Tibial artery (tissue), 4 donors: ENCODE data around the gene PRMT2.

Source experiments
- DNase-seq, 2 donors: peaks; one replicate each; pipeline ENCODE4 v3.0.0-alpha.2; 2019
- H3K27ac ChIP-seq, 2 donors: fragments of 200-600 bp; sonication (generic) in 1 of 2; 1 replicate in 1 of 2; 2 replicates in 1 of 2; pipeline ENCODE4 v1.5.1; 2018 to 2019; ENCODE audit warnings: mild to moderate bottlenecking in 1 of 2
- H3K27me3 ChIP-seq, 2 donors: fragments of 200-600 bp; sonication (generic) in 1 of 2; one replicate each; pipeline versions ENCODE4 v1.5.1 to v1.6.0; 2016 to 2019
- H3K36me3 ChIP-seq, 3 donors: fragments of 200-600 bp; sonication (generic) in 2 of 3; one replicate each; pipeline ENCODE4 v1.5.1; 2016 to 2019; ENCODE audit warnings: mild to moderate bottlenecking in 2 of 3
- H3K4me1 ChIP-seq, 4 donors: fragments of 200-600 bp; sonication (generic) in 2 of 4; 1 replicate in 3 of 4; 2 replicates in 1 of 4; pipeline ENCODE4 v1.5.1; 2016 to 2019
- H3K4me3 ChIP-seq, 2 donors: fragments of 200-600 bp; sonication (generic) in 1 of 2; 1 replicate in 1 of 2; 2 replicates in 1 of 2; pipeline ENCODE4 v1.5.1; 2018 to 2019; ENCODE audit warnings: mild to moderate bottlenecking in 2 of 2
- H3K9me3 ChIP-seq, 3 donors: fragments of 200-600 bp; sonication (generic) in 1 of 3; one replicate each; pipeline ENCODE4 v1.5.1; 2016 to 2019
- intact Hi-C: fragments of 100-400 bp; cut with DNase I; formaldehyde crosslinking; loops from one replicate; pipeline ENCODE4 v1.15.0; 2023; ENCODE audit warnings: low total_unique reads
- TF ChIP-seq, protein P1 (sequence below), 2 experiments: fragments of 200-600 bp in 1 of 2; fragments of 450-650 bp in 1 of 2; IDR thresholded peaks; one replicate each; pipeline ENCODE4 v1.5.1; 2017 to 2019; ENCODE audit warnings: antibody characterized with exemption in 2 of 2, mild to moderate bottlenecking in 1 of 2, moderate library complexity in 1 of 2

The PRMT2 gene

DNA sequence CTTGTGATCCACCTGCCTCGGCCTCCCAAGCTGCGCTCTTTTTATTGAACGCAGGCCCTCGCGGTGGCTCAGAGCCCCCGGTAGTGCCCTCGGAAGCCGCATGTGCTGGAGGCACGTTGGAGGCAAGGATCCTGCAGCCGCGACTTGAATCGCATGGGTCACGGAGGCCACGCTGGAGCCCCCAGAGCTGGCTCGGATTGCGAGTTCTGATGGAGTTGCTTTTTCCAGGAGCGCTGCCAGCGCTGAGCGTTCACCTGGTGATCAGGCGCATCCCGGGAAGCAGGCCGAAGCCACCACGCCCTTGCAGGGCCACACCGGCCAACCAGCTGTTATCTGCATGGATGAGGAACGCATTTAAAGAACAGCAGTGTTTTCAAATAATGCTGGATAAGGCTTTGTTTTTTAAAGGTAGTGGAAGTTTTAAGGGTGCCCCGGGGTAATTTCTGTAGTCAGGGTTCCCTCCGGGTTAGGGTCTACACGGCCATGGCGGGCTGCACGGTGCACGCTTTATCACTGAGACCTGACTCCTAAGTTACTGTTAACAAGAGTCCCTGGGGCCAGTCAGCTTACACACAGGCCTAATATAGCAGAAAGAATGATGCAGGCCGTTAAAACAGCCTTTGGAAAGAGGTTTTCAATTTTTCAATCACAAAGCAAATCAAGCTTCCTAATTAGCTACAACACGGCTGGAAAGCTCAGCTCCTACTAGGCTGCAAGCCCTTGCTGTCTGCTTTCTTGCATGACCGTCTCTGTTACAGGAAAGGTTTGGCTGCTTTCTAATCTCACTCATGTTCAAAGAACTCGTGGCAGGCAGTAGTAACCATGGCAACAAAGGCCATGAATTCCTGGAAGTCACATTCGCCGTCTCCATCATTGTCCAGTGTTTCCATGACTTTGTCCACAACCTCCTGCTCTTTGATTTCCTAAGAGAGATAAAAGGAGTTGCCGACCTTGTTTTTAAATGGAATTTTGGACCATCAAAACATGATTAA lies 36.6 kb upstream of the PRMT2 start:
- H3K4me1 ChIP-seq, result peaks cover 0 to 10% (median 2%) of the 10 kb centered on the region in 4 donors
- intact Hi-C loops, result no loop called here
- H3K4me3 ChIP-seq, result no peak overlapping the region
- H3K9me3 ChIP-seq, result peaks cover 0 to 11% (median 0%) of the 10 kb centered on the region in 3 donors
- H3K27me3 ChIP-seq, result peaks cover 0 to 4% of the 10 kb centered on the region in 2 donors
- no peak overlapping the region for H3K27ac ChIP-seq
- DNase-seq, result no peak
- no peaks in the 10 kb centered on the region for H3K36me3 ChIP-seq
- TF ChIP-seq, protein P1, sequence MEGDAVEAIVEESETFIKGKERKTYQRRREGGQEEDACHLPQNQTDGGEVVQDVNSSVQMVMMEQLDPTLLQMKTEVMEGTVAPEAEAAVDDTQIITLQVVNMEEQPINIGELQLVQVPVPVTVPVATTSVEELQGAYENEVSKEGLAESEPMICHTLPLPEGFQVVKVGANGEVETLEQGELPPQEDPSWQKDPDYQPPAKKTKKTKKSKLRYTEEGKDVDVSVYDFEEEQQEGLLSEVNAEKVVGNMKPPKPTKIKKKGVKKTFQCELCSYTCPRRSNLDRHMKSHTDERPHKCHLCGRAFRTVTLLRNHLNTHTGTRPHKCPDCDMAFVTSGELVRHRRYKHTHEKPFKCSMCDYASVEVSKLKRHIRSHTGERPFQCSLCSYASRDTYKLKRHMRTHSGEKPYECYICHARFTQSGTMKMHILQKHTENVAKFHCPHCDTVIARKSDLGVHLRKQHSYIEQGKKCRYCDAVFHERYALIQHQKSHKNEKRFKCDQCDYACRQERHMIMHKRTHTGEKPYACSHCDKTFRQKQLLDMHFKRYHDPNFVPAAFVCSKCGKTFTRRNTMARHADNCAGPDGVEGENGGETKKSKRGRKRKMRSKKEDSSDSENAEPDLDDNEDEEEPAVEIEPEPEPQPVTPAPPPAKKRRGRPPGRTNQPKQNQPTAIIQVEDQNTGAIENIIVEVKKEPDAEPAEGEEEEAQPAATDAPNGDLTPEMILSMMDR (IDR thresholded peaks at IDR 0.05), result no peak

DNA sequence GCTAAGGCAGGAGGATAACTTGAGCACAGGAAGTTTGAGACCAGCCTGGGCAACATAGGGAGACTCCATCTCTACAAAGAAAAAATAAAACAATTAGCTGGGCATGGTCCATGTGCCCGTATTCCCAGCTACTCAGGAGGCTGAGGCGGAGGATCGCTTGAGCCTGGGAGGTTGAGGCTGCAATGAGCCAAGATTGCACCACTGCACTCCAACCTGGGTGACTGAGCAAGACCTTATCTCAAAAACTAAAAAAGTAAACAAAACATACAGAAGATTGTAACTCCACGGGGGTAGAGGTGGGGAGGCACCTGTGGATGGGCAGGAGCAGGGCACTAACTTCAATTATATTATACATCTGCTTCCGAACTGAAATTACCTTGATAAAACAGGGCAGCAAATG lies 35.2 kb upstream of the PRMT2 start:
- no peak overlapping the region for H3K4me3 ChIP-seq
- H3K36me3 ChIP-seq, result no peaks in the 10 kb centered on the region
- H3K9me3 ChIP-seq, result no peaks in the 10 kb centered on the region
- peaks cover 0 to 4% of the 10 kb centered on the region in 2 donors for H3K27me3 ChIP-seq
- H3K27ac ChIP-seq, result no peak overlapping the region
- peaks cover 0 to 10% (median 2%) of the 10 kb centered on the region in 4 donors for H3K4me1 ChIP-seq
- TF ChIP-seq, protein P1 (IDR thresholded peaks at IDR 0.05), result no peak
- intact Hi-C loops, result no loop called here
- no peak for DNase-seq

DNA sequence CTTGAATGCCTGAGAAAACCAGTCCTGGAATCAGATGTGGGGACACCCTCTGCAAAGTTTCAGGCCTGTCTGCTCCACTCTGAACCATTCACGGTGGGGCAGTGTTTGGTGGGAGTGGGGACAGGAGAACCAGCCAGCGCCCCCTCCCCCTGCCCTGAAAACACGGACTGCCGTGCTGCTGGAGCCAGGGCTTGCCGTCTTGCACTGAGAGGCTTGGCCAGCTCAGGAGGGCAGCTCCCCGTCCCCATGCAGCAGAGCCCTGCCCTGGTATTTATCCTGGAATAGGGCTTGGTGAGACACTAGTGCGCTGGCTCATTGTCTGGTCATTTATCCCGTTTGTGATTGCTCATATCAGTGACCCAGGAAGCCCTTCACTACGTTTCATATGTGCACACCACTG lies 34.5 kb upstream of the PRMT2 start:
- TF ChIP-seq, protein P1 (IDR thresholded peaks at IDR 0.05), result no peak
- H3K4me3 ChIP-seq, result no peak overlapping the region
- intact Hi-C loops, result no loop called here
- peaks cover 0 to 10% (median 2%) of the 10 kb centered on the region in 4 donors for H3K4me1 ChIP-seq
- no peak for DNase-seq
- H3K36me3 ChIP-seq, result no peaks in the 10 kb centered on the region
- no peaks in the 10 kb centered on the region for H3K9me3 ChIP-seq
- H3K27me3 ChIP-seq, result peaks cover 0 to 5% of the 10 kb centered on the region in 2 donors
- H3K27ac ChIP-seq, result no peak overlapping the region

DNA sequence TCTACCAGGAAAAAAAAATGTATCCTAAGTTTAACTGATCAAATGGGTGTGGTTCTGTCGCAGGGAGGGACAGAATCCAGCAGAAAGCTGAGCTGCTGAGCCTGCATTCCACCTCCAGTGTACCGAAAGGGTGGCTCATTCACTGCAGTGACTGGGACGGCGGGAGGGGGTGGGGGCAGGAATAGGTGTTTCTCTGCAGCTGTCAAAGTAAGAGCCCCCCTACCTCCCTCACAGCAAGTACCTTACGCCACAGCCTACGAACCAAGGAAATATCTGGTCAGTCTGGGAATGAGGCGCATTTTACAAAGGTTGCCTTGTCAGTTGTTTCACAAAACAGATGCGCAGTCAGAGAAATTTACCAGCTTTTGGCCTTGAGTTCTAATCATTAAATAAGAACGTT lies 32.2 kb upstream of the PRMT2 start:
- intact Hi-C loops, result no loop called here

DNA sequence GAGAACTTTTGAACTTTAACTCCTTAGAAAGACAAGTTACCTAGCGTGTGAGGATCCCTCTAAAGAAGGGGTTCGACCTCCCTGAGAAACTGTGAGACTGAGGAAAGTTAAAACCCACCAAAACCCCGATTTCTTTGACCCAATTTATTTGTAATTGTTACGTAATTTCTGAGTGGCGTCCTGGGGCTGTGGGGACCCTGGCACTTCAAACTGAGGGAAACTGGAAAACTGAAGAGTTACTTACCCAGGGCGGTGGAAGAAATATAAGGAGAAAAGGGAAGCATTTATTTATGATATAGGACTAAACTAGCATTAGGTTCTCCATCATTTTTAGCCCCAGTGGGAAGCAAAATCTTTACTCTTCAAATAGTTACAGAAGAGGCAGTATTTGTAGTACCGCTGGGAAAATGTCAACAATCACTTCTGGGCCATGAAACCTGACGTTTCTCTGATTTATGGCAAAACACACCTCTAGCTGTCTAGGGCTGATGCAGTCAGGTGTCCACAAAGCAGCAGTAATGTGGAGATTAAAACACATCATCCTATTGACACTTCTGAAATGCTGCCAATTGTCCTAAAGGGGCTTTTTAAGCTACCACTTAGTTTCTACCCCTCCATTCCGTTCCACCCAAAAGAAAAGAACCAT lies 31.0 kb upstream of the PRMT2 start:
- H3K4me1 ChIP-seq, result peaks cover 0 to 3% (median 0%) of the 10 kb centered on the region in 4 donors

More for the DNA sequence above, 32.2 kb upstream of the PRMT2 start:
- Histone ChIP-seq H3K27me3 (peaks cover 0 to 3% of the 10 kb centered on the region in 2 donors), H3K27ac (no peak overlapping the region), H3K4me3 (no peak overlapping the region), H3K9me3 (no peaks in the 10 kb centered on the region), H3K4me1 (peaks cover 0 to 10% (median 2%) of the 10 kb centered on the region in 4 donors), H3K36me3 (no peaks in the 10 kb centered on the region)
- no peak for DNase-seq
- TF ChIP-seq, protein P1 (IDR thresholded peaks at IDR 0.05), result no peak

More for the DNA sequence above, 31.0 kb upstream of the PRMT2 start:
- Histone ChIP-seq H3K36me3 (no peaks in the 10 kb centered on the region), H3K27me3 (peaks cover 0 to 3% of the 10 kb centered on the region in 2 donors), H3K9me3 (no peaks in the 10 kb centered on the region), H3K4me3 (no peak overlapping the region), H3K27ac (no peak overlapping the region)
- no peak for DNase-seq
- intact Hi-C loops, result no loop called here
- TF ChIP-seq, protein P1 (IDR thresholded peaks at IDR 0.05), result no peak
